Fibroblast of villous mesenchyme (primary cell): ENCODE results near the gene NBAS. TPM values are rescaled to one million over a fixed set of nuclear protein-coding genes. Genes with fewer than 3 reads are reported as not detected.
"Not testable (repeated sequence)": the region's sequence is repeated elsewhere in the genome, so short reads cannot be mapped to it uniquely, and the experiment has no call there.

Source experiments
- DNase-seq: peaks from one replicate; pipeline ENCODE4 v3.0.0-alpha.2; 2010; ENCODE audit warnings: low read depth
- H3K4me3 ChIP-seq: 2 replicates; pipeline ENCODE4 v1.5.1; 2011; ENCODE audit warnings: low read depth, mild to moderate bottlenecking, low read length
- CTCF ChIP-seq: IDR thresholded peaks from 2 replicates; pipeline ENCODE4 v1.5.1; 2012; ENCODE audit warnings: low read depth, mild to moderate bottlenecking, low read length; ENCODE audit not compliant: insufficient read depth
- total RNA-seq: library from RNA; depleted of rRNA; stranded (reverse); fragments of >200 nt; gene quantifications from 2 replicates; pipeline ENCODE4 v1.2.3, GENCODE V29; 2012

The NBAS gene
- total RNA-seq, 1 donor, result 109 TPM

- no peak for DNase-seq
- no peak overlapping the region for H3K4me3 ChIP-seq
- TF ChIP-seq CTCF, result no peak
These were observed 33.9 kb downstream of the NBAS start for GRCh38 chr2:15527074-15527739.

GRCh38 chr2:15521641-15522181 is 39.4 kb downstream of the NBAS start:
- TF ChIP-seq CTCF, result no peak
- H3K4me3 ChIP-seq, result no peak overlapping the region
- peak; percentile 56 for DNase-seq

GRCh38 chr2:15520346-15520745 is 40.8 kb downstream of the NBAS start:
- DNase-seq, result no peak
- H3K4me3 ChIP-seq, result no peak overlapping the region
- no peak for TF ChIP-seq CTCF

GRCh38 chr2:15518759-15519158 is 42.4 kb downstream of the NBAS start:
- not testable (repeated sequence) for H3K4me3 ChIP-seq, DNase-seq

- H3K4me3 ChIP-seq, result no peak overlapping the region
- no peak for TF ChIP-seq CTCF
- no peak for DNase-seq
These were observed 43.3 kb downstream of the NBAS start for GRCh38 chr2:15517793-15518192.

GRCh38 chr2:15511686-15512085 is 49.4 kb downstream of the NBAS start:
- no peak for TF ChIP-seq CTCF
- no peak overlapping the region for H3K4me3 ChIP-seq
- DNase-seq, result no peak

GRCh38 chr2:15510552-15510951 is 50.6 kb downstream of the NBAS start:
- H3K4me3 ChIP-seq, result no peak overlapping the region
- no peak for TF ChIP-seq CTCF
- DNase-seq, result no peak
